Measurements from ENCODE around the gene FANCC. TPM values are rescaled to one million over a fixed set of nuclear protein-coding genes. Genes with fewer than 3 reads are reported as not detected.
A peak's percentile ranks its signal among the peaks of the same experiment; 100 is the strongest.

Gene FANCC
- total and polyA plus RNA-seq, 2 donors (not counting 1 experiment from before 2014, with no cell fraction given), result 8.9 to 9.0 TPM

DNA sequence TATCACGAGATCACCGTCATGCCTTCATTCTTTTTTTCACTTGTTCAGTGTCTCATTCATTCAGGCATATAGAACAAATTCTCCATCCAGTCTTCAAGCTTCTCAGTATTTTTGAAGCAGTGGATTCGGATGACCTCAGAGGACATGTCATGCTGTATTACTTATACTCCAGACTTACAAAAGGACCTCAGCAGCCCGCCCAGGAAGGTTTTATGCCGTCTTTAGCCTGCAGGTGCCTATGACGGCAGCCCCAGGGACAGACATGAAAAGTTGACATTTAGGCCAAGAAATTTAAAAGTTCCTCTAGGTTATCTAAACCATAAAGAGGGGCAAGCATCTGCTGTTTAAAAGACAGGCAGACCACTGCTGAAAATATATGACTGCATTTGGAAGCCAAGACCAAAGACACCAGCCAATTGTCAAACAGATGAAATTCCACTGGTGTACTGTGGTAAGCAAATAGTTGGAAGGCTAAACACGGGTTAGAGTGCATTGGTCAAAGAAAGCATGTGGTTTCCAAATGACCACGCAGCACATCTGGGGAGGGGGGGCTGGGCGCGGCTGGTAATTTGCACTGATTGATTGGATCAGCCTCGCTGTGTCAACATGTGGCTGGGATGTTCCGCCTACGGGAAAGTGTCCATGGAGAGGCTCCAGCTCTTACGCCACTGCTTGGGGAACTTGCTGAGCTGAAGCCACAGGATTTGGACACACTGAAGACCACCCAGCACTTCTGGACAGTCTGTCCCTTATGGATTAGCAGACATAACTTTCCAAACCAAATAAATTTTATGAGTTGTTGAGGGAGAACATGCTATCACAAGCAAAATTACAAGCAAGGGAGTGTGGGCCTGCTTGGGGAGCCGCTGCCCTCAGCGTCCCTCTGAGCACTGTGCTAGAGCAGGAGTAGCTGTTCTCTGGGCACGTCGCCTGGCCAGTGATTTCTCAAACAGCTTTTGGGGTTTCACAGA is 173.6 kb downstream of the FANCC start:
- H4K20me1 ChIP-seq (ENCODE audit: control insufficient read depth, extremely low read depth, insufficient read depth, low read length), result no peaks in the 10 kb centered on the region
- H3K4me2 ChIP-seq (ENCODE audit: extremely low read depth, insufficient read depth, low read length), result peak overlapping the region; percentile 89
- H3K79me2 ChIP-seq (ENCODE audit: control insufficient read depth, insufficient read depth, low read length), result no peaks in the 10 kb centered on the region
- peak; percentile 81 to 100 for DNase-seq (ENCODE audit: low read depth in 2 of 2)
- no peak overlapping the region for H3K9ac ChIP-seq (ENCODE audit: insufficient read depth, low read length)
- peaks cover 2% of the 10 kb centered on the region for H3K4me1 ChIP-seq (ENCODE audit: control insufficient read depth, extremely low read depth, insufficient read depth, low read length)
- H3K27ac ChIP-seq (ENCODE audit: insufficient read depth, low read length), result peak overlapping the region; percentile 66
- H3K27me3 ChIP-seq (ENCODE audit: control insufficient read depth, insufficient read depth, low read length), result no peaks in the 10 kb centered on the region
- no peak overlapping the region for H3K4me3 ChIP-seq (replicated peaks in 1 of 4; ENCODE audit: control extremely low read depth in 1 of 4, insufficient read depth in 1 of 4, low read depth in 3 of 4, low read length in 4 of 4)
- no peaks in the 10 kb centered on the region for H3K36me3 ChIP-seq (ENCODE audit: control insufficient read depth, insufficient read depth, low read length)
- peak overlapping the region; percentile 39 for H2AFZ ChIP-seq (ENCODE audit: low read length)
- TF ChIP-seq, protein P1, sequence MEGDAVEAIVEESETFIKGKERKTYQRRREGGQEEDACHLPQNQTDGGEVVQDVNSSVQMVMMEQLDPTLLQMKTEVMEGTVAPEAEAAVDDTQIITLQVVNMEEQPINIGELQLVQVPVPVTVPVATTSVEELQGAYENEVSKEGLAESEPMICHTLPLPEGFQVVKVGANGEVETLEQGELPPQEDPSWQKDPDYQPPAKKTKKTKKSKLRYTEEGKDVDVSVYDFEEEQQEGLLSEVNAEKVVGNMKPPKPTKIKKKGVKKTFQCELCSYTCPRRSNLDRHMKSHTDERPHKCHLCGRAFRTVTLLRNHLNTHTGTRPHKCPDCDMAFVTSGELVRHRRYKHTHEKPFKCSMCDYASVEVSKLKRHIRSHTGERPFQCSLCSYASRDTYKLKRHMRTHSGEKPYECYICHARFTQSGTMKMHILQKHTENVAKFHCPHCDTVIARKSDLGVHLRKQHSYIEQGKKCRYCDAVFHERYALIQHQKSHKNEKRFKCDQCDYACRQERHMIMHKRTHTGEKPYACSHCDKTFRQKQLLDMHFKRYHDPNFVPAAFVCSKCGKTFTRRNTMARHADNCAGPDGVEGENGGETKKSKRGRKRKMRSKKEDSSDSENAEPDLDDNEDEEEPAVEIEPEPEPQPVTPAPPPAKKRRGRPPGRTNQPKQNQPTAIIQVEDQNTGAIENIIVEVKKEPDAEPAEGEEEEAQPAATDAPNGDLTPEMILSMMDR (conservative IDR thresholded peaks at IDR 0.05 in 1 of 2, IDR thresholded peaks at IDR 0.05 in 1 of 2; ENCODE audit: low read depth in 1 of 2, low read length in 2 of 2), result no peak
- no peak for TF ChIP-seq EZH2 (IDR thresholded peaks at IDR 0.05; ENCODE audit: low read length, missing control alignments)
- H3K9me3 ChIP-seq (ENCODE audit: control insufficient read depth, insufficient read depth, low read depth, low read length), result no peaks in the 10 kb centered on the region

DNA sequence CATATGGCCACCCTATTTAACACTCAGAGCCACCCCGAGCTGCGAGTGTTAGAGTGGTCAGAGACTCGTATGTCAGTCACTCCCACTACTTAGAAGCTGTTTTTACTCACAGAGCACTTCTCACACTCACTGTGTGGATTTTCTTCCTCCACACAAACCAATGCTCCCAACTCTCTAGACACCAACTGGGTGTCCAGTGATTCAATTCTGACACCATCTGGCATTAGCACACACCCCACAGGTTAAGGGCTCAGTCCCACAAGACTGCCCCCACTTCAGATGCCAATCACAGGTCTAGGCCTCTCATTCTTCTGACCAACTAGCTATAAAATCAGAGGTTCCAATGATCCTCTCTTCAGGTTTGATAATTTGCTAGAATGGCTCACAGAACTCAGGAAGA is 174.8 kb downstream of the FANCC start:
- no peaks in the 10 kb centered on the region for H3K9me3 ChIP-seq (ENCODE audit: control insufficient read depth, insufficient read depth, low read depth, low read length)
- no peak overlapping the region for H3K4me3 ChIP-seq (replicated peaks in 1 of 4; ENCODE audit: control extremely low read depth in 1 of 4, insufficient read depth in 1 of 4, low read depth in 3 of 4, low read length in 4 of 4)
- TF ChIP-seq, protein P1 (conservative IDR thresholded peaks at IDR 0.05 in 1 of 2, IDR thresholded peaks at IDR 0.05 in 1 of 2; ENCODE audit: low read depth in 1 of 2, low read length in 2 of 2), result no peak
- TF ChIP-seq EZH2 (IDR thresholded peaks at IDR 0.05; ENCODE audit: low read length, missing control alignments), result no peak
- DNase-seq (ENCODE audit: low read depth in 2 of 2), result no peak
- peaks cover 2% of the 10 kb centered on the region for H3K4me1 ChIP-seq (ENCODE audit: control insufficient read depth, extremely low read depth, insufficient read depth, low read length)
- no peaks in the 10 kb centered on the region for H3K27me3 ChIP-seq (ENCODE audit: control insufficient read depth, insufficient read depth, low read length)
- H3K79me2 ChIP-seq (ENCODE audit: control insufficient read depth, insufficient read depth, low read length), result no peaks in the 10 kb centered on the region
- H3K4me2 ChIP-seq (ENCODE audit: extremely low read depth, insufficient read depth, low read length), result no peak overlapping the region
- H3K36me3 ChIP-seq (ENCODE audit: control insufficient read depth, insufficient read depth, low read length), result no peaks in the 10 kb centered on the region
- H3K27ac ChIP-seq (ENCODE audit: insufficient read depth, low read length), result no peak overlapping the region
- H3K9ac ChIP-seq (ENCODE audit: insufficient read depth, low read length), result no peak overlapping the region
- H2AFZ ChIP-seq (ENCODE audit: low read length), result no peak overlapping the region
- H4K20me1 ChIP-seq (ENCODE audit: control insufficient read depth, extremely low read depth, insufficient read depth, low read length), result no peaks in the 10 kb centered on the region

DNA sequence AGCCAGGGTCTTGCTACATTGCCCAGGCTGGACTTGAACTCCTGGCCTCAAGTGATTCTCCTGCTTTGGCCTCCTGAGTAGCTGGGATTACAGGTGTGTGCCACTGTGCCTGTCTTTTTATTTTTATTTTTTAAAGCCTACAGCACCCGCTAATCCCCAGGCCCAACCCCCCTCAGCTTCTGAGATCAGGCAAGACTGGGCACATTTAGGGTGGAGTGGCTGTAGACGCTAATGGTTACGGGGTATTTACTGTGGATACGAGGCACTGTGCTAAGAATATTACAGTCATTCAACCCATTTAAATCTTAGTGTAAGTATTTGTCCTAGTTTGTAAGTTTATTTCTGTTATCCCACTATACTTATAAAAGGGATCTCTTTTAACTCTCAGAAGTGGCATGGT is 175.2 kb downstream of the FANCC start:
- H3K4me1 ChIP-seq (ENCODE audit: control insufficient read depth, extremely low read depth, insufficient read depth, low read length), result peaks cover 2% of the 10 kb centered on the region
- no peak overlapping the region for H3K9ac ChIP-seq (ENCODE audit: insufficient read depth, low read length)
- H3K4me2 ChIP-seq (ENCODE audit: extremely low read depth, insufficient read depth, low read length), result no peak overlapping the region
- no peaks in the 10 kb centered on the region for H3K79me2 ChIP-seq (ENCODE audit: control insufficient read depth, insufficient read depth, low read length)
- H3K4me3 ChIP-seq (replicated peaks in 1 of 4; ENCODE audit: control extremely low read depth in 1 of 4, insufficient read depth in 1 of 4, low read depth in 3 of 4, low read length in 4 of 4), result no peak overlapping the region
- H4K20me1 ChIP-seq (ENCODE audit: control insufficient read depth, extremely low read depth, insufficient read depth, low read length), result no peaks in the 10 kb centered on the region
- no peak for TF ChIP-seq EZH2 (IDR thresholded peaks at IDR 0.05; ENCODE audit: low read length, missing control alignments)
- TF ChIP-seq, protein P1 (conservative IDR thresholded peaks at IDR 0.05 in 1 of 2, IDR thresholded peaks at IDR 0.05 in 1 of 2; ENCODE audit: low read depth in 1 of 2, low read length in 2 of 2), result no peak
- no peaks in the 10 kb centered on the region for H3K9me3 ChIP-seq (ENCODE audit: control insufficient read depth, insufficient read depth, low read depth, low read length)
- no peak overlapping the region for H2AFZ ChIP-seq (ENCODE audit: low read length)
- DNase-seq (ENCODE audit: low read depth in 2 of 2), result no peak
- H3K36me3 ChIP-seq (ENCODE audit: control insufficient read depth, insufficient read depth, low read length), result no peaks in the 10 kb centered on the region
- no peaks in the 10 kb centered on the region for H3K27me3 ChIP-seq (ENCODE audit: control insufficient read depth, insufficient read depth, low read length)
- no peak overlapping the region for H3K27ac ChIP-seq (ENCODE audit: insufficient read depth, low read length)
